MM.1S (cell line): ENCODE data around the gene GAK.

Experiments used
- CTCF ChIP-seq: fragments of 300-600 bp; sonication (generic); IDR thresholded peaks from 2 replicates; pipeline ENCODE4 v1.5.1; 2016; ENCODE audit warnings: antibody characterized with exemption, low read length, mixed read lengths
- EZH2phosphoT487 ChIP-seq: fragments of 300-600 bp; sonication (generic); IDR thresholded peaks from 2 replicates; pipeline ENCODE4 v1.6.1; 2018; ENCODE audit warnings: antibody characterized with exemption, low read length

DNA sequence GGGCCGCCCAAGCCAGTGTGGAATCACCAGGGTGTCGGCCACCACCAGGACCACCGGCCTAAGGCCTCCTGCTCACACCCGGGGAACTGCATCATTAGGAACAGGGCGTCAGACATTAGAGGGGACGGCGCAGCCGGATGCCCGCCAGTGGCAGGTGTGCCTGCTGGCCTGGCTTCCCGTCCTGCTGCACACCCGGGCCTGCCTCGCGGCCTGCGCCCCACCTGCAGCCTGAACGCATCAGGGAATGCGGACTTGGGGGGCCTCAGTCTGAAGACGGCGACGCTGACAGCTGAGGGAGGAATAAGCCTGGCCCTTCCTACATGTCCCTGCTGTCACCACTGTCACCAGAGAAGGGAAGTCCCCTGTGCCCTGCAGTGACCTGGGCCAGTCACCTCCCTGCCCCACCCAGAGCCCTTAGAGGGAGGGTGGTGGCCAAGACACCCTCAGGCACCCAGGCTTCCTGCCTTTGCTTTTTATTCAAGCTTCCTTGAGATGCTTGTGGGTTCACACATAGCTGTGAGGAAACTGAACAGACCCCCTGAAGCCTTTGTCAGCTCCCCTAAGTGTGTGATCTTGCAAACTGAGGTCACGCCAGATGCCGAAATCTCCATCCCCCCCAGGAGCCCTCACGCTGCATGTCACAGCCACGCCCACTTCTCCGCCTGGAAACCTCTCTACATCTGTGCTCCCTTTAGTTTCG is 38.1 kb upstream of the GAK start:
- TF ChIP-seq CTCF (no peak), EZH2phosphoT487 (no peak)
